Stimulated activated naive CD4-positive, alpha-beta T cell treated with Interleukin-2 at 50 U/mL for 16 hours (primary cell): ENCODE results near the gene ZNF423.

ENCODE experiments used
- DNase-seq: peaks from one replicate; lab custom pipeline; 2025; lab: John Stamatoyannopoulos, UW

The ZNF423 gene

DNA sequence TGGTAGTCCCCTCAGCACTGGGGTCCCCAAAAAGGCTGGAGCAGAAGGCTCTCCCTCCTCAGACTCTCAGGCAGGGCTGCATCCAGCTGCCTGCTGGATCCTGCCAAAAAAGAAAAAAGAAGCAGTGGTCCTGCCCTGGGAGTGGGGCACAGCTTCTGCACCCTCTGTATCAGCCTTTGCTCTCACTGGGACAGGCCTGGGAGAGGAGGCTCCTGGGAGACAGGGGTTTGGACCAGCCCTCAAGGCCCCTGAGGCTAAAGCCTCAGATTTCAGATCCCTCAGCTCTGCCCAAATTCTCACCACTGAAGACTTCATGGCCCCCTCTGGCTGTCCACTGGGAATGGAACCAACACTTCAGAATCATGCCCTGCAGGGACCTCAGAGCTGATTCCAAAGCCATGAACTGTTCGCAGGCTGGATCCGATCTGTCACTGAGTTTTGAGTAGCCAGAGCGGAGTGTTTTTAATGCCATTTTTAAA, 385.4 kb downstream of the ZNF423 start:
- DNase-seq, result no peak

DNA sequence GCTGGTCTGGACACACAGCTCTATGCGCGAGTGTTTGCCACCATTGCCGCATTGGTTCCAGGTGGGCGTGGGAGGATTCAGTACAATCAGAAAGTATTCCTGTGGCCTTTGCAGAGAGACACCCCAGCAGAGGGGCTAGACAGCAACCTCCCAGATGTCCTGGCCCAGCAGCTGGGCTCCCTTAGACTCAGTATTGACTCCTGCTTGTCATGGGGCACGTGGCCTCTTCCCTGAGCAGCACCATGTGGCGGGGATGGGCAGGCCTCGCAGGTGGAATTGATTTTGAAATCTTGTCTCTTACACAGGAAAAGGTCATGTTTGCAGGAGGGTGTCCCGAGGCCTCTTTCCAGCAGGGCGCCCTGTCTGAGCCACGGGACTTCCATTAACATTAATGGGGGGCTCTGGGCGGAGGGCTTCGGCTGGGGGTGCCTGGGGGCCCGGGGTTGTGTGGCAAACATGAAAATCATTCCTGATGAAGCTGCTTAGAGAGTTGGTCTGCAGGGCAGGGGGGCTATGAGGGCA, 385.9 kb downstream of the ZNF423 start:
- DNase-seq, result no peak

DNA sequence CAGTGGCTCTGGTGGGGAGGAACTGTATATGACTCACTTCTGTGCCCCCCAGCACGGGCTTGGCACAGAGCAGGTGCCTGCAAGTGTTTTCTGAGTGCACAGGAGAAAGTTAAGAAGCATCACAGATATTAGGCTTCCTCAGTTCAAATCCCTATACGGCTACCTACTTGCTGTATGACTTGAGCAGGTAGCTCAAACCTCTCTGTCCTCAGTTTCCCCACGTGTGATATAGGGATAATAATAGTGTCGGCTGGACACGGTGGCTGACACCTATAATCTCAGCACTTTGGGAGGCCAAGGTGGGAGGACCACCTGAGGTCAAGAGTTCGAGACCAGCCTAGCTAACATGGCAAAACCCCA, 386.6 kb downstream of the ZNF423 start:
- no peak for DNase-seq

DNA sequence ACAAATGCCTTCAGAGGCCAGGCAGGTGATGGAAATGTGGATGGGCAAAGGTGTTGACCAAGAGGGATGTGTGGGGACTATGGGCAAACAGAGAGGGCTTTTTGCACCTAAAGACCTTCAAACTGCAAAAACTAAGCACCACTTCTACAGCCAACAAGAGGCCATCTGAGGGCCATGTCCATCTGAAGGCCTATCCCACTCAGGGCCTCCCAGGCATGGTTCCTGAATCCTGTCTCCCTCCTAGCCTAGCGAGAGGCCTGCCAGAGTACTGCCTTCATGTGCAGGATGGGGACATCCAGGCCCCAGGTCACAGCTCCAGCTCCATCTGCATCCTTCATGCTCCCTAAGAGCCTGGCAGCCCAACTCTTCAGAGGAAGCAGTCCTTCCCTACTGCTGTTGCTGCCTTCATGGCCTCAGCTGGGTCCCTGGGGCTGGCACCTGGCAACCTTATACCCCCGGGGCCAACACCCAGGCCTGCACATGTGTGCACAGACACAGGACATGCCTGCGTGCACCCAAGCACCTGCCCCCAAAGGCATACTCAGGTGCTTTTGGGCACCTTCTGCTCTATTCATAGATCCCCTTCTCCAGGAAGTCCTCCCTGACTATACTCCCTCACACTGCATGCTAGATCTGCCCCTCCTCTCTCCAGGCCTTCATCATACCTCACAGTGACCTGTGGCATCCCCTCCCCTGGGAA, 387.2 kb downstream of the ZNF423 start:
- DNase-seq, result no peak

DNA sequence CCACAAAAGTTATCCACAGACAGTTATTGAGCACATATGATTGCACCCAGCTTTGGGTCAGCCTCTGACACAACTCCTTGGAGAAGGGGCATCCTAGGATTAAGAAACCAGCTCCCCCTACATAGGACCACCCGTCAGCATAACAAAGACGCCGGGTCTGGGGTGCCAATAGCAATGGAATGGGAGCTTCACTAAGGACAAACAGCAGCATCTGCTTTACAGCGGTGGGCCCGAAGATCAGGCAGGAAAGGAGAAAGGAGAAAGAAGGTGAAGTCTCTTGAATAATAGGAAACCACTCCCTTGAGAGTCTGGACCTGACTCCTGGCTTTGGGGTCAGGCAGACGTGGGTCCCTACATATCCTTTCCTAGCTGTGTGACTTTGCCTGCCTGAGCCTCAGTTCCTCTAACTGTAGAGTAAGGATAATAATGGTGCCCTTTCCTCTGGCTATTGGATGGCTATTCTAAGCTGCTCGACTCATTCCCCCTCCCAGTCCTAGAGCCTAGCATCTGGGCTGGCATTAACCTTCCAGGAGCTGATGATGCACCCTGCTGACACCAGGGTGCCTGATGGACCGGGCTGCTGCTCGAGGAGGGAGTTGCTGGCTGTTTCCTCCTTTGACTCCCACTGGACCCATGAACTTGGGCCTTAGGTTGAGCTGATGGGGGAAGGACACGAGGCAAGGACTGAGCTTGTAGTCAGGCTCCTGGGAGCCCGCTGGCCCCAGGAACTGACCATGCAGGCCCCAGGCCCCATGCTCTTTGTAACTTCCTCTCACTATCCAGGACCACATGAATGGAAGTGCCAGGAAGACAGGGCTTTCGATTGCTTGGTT, 388.2 kb downstream of the ZNF423 start:
- no peak for DNase-seq

DNA sequence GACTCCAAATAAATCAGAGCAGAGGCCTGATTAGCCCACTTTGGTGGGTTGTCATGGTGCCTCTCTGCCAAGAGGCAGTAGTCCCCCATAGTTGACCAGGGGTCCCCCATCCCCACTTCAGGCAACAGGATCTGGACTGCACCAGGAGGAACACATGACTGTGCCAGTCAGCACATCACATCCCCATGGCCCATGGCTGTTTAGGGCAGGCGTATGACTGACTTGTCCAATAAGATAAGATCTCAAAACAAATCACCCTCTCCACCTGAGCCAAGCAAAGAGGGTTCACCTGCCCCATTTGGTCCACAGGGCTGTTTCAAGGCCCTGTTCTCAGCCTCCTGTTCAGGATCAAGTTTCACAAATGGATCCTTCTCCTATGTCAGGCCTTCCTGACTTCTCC, 389.0 kb downstream of the ZNF423 start:
- no peak for DNase-seq

DNA sequence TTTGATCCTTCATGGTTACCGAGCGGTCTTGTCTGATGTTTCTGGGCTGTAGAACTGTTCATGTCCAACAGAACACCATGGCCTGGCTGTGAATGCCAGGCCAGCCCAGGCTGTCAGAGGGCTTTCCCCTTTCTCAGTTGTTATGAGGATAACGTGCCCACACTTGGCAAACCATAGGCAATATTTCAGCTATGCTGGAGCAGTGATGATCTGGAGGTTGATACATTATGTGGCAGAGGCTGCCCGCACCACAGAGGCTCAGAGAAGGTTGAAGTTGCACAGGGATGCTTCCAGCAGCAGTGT, 389.4 kb downstream of the ZNF423 start:
- no peak for DNase-seq

DNA sequence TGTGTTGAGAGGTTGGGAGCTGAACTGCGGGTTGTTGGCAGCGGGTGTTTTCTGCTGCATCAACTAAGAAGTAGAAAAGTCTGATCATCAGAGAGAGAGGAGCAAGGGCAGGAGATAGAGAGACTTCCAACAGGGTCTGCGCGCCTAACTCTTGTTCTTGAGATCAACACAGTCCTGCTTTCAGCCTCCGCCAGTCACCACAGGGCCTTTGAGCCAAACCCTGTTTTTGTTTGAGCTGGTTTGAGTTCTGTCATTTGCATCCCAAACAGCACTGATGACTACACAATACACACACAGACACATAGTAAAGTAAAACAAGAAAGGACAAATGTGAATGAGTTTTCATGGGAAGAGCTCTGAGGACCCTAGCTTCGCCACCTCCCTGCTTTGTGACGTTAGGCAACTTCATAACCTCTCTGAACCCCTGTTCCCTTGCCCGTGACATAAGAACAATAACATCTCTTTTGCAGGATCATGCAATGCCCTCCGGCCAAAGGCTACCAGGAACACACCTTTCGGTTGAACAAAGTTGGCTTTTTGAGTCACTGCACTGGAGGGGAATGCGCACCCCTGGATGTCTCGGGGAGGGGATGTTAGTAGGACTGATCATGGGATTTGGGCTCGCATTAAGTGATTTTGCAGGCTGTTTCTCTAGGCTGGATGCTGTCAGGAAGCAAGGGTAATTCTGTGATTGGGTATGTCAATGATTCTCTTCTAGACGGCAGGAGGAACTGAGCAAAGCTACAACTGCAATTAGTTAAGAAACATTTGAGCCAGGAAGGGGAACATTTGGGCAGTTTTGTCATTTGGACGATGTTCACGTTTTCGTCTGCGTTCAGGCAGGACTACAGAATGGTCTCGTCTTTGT, 390.0 kb downstream of the ZNF423 start:
- no peak for DNase-seq

DNA sequence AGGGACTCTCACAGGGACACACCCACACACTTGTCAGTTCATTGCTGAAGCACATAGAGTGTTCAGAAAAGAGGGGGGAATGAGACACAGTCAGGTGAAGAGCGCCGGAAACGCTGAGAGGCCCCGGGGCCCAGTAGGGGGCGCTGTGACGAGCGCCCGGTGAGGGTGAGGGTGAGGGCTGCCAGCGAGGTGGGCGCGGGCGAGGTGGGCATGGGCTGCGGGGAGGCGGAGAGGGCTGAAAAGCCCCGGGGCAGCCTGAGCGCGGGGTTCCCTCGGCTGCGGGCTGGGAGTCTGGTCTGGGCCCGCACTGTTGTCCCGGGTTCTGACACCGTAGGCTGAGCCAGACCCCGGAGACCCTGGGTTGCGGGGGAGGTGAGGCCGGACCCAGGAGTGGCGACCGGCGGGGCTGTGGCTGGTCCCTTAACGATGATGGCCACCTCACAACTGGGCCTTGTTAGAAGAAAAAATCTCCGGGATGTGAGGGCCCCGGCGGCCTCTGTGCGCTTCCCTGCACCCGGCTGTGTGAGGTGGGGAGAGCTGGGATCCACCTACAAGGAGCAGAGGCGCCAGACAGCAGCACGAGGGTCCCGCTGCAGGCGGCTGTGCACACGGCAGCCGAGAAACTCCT, 390.9 kb downstream of the ZNF423 start:
- no peak for DNase-seq

DNA sequence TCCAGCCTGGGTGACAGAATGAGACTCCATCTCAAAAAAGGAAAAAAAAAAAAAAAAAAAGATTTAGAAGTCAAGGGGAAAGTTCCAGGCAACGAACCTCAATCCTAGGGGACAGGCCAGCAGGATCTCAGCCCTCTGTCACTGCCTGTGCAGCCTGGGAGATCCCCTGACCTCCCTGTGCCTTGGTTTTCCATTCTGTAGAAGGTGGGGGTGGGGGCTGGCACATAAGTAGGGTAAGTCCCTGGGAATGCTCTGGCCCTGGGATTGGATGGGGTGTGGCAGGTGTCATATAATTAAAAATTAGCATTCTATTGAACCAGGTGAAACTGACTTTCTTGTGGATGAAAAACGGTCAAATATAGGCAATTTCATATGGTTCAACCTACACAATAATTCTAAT, 391.8 kb downstream of the ZNF423 start:
- DNase-seq, result no peak

DNA sequence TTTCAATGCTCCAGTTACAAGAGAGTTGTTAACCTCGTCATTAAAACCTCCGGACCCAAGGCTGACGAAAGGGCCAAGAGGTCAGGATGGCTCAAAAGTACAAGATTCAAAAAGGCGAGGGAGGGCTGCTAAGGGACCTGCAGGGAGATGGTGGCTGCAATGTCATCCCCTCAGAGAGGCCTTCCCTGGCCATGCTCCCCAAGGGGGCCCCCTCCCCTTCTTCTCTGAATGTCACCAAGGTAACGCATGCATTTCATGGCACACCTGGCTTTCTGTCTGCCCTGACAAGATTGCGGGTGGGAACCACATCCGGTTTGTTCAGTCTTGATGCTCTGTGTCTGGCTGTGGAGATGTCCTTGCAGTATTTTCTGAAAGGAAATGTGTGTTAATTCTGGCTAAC, 392.4 kb downstream of the ZNF423 start:
- peak; percentile 28 for DNase-seq

DNA sequence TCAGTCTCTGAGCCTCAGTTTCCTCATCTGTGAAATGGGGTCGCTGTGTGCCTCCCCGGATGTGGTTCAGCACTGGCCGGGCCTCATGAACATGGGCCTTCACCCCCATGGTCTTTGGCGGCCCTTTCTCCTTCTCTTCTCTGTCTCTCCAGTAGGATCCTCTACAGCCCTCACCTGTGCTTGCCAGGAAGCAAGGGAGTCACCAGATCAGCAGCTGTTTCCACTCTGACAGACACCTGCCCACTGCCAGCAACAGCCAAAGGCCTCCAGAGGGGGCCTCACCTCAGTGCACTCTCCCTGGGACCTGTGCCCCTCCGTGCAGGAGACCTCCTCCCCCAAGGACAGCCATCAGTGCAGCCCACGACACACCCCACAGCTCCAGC, 392.9 kb downstream of the ZNF423 start:
- DNase-seq, result no peak

DNA sequence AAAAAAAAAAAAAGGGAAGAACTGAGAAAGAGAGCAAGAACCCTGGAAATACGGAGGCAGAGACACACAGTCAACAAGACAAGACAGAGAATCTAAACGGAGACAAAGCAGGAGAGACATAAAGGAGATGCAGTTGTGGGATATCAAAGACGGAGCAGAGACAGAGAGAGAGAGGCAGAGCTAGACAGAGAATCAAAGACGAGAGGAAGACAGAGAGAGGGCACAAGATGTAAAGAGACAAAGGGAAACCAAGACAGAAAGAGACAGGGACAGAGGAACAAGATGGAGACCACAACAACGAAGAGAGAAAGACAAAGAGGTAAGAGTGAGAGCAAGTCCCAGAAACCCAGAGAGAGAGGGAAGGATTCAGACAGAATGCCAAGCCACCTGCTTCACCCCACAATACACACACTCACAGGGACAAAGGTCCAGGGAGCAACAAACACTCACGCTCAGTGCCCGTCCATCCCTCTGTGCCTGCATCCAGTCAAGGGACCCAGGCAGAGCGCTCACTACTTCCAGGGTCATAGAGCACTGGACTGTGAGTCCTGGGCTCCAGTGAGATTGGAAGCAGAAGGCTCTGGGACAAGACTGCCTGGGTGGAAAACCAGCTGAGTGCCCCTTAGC, 393.4 kb downstream of the ZNF423 start:
- no peak for DNase-seq

DNA sequence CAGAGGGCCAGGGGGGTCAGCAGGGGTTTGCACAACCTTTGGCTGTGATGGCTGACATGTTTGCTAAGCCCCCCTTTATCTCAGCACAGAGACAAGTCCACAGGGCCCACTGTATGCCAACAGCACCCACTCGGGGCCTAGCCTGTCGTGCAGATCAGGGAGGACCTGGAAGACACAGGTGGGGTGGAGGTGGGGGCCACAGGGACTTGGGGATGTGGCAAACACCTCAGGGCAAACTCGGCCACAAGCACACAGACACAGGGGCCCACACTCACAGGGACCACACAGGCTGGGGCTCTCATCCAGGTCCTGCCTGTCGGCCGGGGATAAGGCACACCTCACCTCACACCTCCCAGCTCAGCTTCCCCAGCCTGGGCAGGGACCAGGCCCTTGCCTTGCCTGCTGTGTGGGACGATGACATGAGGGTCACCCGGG, 394.4 kb downstream of the ZNF423 start:
- DNase-seq, result no peak

DNA sequence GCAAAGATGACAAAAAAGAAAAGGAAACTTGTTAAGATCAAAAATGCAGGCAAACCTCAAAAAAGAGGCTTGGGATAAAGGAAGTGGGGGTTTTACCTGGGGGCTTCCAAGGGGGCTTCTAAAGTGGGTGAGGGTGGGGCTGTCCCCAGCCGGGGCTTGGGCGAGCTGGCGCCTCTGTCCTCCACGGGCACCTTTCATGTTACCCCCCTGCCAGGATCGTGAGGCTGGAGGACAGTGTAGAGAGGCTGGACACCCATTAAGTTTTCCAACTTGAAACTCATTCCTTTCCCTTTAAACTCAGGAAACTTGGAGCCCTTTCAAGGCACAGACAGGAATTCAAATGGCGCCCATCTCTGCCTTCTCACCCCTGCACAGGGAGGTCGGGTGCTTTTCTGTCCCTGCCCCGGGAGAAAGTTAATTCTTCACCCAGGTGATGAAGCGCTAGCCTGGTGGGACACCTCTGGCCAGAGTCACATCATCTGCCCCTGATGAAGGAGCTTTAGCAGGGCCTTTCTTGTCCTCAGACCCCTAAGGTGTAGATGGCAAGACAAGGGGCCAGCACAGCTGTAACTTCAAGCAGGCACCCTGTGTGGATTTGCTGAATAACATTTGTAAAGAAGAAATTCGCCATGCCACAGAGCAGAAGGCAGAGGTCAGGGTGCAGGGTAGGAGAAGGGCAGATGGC, 395.0 kb downstream of the ZNF423 start:
- DNase-seq, result no peak

DNA sequence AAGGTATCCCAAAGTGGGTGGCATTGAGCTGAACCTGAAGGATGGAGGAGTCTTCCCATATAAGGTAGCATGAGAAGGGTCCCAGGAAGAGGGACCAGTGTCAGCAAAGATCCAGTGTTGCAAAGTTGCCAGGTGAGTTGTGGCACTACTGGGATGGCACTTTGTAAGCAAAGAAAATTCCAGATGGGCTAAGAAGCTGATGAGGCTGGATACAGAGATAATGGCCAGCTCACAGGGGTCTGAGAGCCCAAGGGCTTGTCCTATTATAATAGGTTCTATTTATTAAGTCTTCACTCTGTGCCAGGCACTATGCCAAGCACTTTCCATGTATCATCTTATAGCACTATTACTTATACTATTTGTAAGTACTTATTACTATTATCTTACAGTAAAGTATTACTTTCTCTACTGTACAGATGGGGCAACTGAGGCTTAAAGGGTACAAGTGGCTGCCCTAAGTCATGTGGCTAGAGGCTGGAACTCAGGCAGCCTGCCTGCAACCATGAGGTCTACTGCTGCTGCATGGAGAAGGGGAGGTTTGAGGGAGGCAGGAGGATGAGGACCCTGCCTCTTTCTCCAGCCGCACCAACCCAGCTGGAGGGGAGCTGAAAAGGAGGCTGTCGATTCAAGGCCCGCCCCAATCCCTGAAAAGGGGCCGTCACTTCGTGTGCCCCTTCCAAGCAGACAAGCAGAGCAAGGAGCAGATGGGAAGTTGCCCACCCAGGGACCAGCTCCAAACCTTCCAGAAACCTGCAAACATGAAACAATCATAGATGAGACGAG, 395.8 kb downstream of the ZNF423 start:
- DNase-seq, result no peak

DNA sequence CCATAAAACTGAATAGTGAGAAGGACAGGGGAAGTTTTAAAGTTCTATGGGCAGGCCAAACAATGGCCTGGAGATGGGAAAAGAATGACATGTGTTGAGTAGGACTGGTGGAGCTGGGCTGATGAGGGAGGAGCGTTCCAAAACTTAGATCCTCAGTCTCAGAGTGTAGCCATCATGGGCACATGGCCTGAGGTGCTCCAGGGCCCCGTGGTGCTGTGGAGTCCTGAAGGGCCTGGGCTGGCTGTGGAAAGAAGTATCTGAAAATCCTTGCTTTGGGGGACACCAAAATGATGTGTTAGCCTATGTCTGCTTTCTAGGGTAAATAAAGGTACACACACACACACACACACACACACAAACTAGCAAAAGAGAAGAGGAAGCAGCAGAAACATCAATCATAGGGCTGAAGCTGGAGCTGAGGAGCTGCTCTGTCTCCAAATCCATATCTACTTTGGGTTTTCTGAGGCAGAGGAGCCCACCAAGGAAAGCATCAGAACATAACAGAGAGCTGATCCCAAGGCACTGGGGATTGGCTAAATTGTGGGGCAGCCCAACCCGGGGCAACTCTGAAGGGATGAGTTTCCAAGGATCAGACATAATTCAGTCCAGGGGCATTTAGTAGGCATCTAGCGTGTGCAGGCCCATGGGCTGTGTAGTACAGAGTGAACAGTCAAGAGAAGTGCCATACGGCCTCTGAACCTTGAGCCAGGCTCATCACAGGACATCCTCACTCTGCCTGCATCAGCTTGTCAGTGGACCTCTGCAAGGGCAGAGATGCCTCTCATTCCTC, 397.1 kb downstream of the ZNF423 start:
- DNase-seq, result no peak

DNA sequence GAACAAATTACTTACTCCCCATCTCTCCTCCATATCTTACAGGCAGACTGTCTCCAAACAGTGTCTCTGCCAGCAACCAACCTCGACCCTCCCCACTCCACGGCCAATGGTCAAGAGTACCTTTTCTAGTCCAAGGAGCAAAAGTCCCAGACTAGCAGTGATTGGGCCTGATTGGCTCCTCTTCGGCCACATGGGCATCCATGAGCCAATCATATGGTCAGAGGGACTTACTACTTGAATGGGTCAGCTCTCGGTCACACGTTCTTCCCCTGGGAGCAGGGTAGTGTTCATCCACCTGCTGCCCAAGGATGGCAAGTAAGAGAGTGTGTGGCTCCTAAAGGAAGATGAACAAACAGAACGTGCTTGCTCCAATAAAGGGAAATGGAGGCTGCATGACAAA, 397.7 kb downstream of the ZNF423 start:
- DNase-seq, result no peak

DNA sequence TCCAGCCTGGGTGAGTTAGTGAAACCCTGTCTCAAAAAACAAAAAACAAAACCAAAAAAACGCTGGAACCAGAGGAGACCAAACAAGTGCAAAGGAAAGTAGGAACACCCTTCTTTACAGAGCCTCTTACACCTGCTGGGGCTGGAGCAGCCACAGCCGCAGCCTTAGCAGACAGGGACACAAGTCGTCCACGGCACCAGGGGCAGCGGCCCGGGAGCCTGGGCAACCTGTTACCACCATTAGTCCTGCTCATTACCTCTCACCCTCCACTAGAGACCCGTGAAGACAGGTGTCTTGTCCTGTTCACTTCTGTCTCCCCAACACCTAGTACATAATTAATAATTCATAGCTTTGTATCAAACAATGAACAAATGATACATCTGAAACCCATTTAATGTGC, 398.7 kb downstream of the ZNF423 start:
- no peak for DNase-seq
